K562 (cell line): Measurements from ENCODE around the gene CALML6. TPM values are rescaled to one million over a fixed set of nuclear protein-coding genes. Genes with fewer than 3 reads are reported as not detected.

Experiments
- BRF1 ChIP-seq: IDR thresholded peaks from 3 replicates; pipeline ENCODE4 v1.6.1; 2011; ENCODE audit warnings: borderline replicate concordance, mild to moderate bottlenecking; ENCODE audit not compliant: insufficient read length; ENCODE audit errors: extremely low read depth
- C11orf30 ChIP-seq: fragments of 450-650 bp; IDR thresholded peaks from 2 replicates; pipeline ENCODE4 v1.6.1; 2016; ENCODE audit warnings: low read depth, mild to moderate bottlenecking
- CAMTA2 ChIP-seq: fragments of 250-450 bp; sonication (Bioruptor Pico); conservative IDR thresholded peaks from 2 replicates; pipeline ENCODE4 v1.5.1; 2022
- COPS2 ChIP-seq: fragments of 450-650 bp; conservative IDR thresholded peaks from 2 replicates; pipeline ENCODE4 v1.6.1; 2016; ENCODE audit warnings: mild to moderate bottlenecking, moderate library complexity
- CREBBP ChIP-seq: IDR thresholded peaks from one replicate; pipeline ENCODE4 v1.6.1; 2012; ENCODE audit warnings: low read depth, mild to moderate bottlenecking, control low read depth, inconsistent platforms, low read length
- DMBX1 ChIP-seq: fragments of 250-450 bp; sonication (Bioruptor Pico); IDR thresholded peaks from 2 replicates; pipeline ENCODE4 v1.8.0; 2022; ENCODE audit warnings: inconsistent platforms, mild to moderate bottlenecking, moderate library complexity, borderline replicate concordance
- ESRRB ChIP-seq: fragments of 250-450 bp; sonication (Bioruptor Pico); IDR thresholded peaks from 2 replicates; pipeline ENCODE4 v1.5.0; 2020; ENCODE audit warnings: mild to moderate bottlenecking, moderate library complexity, borderline replicate concordance
- GABPA ChIP-seq: fragments of 200-800 bp; sonication (Bioruptor generic); conservative IDR thresholded peaks from 2 replicates; pipeline ENCODE4 v1.6.1; 2016; ENCODE audit warnings: low read depth, missing genetic modification characterization, missing compliant biosample characterization
- GABPB2 ChIP-seq: fragments of 250-450 bp; sonication (Bioruptor Pico); conservative IDR thresholded peaks from 2 replicates; pipeline ENCODE4 v1.5.1; 2021; ENCODE audit warnings: mild to moderate bottlenecking
- HDAC2 ChIP-seq: fragments of 450-650 bp; IDR thresholded peaks from 2 replicates; pipeline ENCODE4 v1.6.1; 2016; ENCODE audit warnings: mild to moderate bottlenecking
- HNRNPK ChIP-seq: fragments of 200-400 bp; formaldehyde crosslinking; IDR thresholded peaks from one replicate; pipeline ENCODE4 v1.6.1; 2018; ENCODE audit warnings: mild to moderate bottlenecking, low read depth, low read length; ENCODE audit not compliant: poor library complexity, severe bottlenecking
- HNRNPLL ChIP-seq: fragments of 200-400 bp; formaldehyde crosslinking; IDR thresholded peaks from 2 replicates; pipeline ENCODE4 v1.6.1; 2017; ENCODE audit warnings: low read length, low read depth, mild to moderate bottlenecking; ENCODE audit not compliant: poor library complexity, severe bottlenecking
- MED1 ChIP-seq: sonication (generic); formaldehyde crosslinking; IDR thresholded peaks from 2 replicates; pipeline ENCODE4 v1.8.1; 2023; ENCODE audit warnings: missing genetic modification reagents, borderline replicate concordance
- MEIS2 ChIP-seq: fragments of 450-650 bp; IDR thresholded peaks from 2 replicates; pipeline ENCODE4 v1.6.1; 2014; ENCODE audit warnings: mild to moderate bottlenecking; ENCODE audit not compliant: partially characterized antibody
- MTA3 ChIP-seq: fragments of 450-650 bp; formaldehyde crosslinking; IDR thresholded peaks from 2 replicates; pipeline ENCODE4 v1.6.1; 2017; ENCODE audit warnings: mild to moderate bottlenecking, borderline replicate concordance
- NR1H2 ChIP-seq: sonication (generic); formaldehyde crosslinking; IDR thresholded peaks from 2 replicates; pipeline ENCODE4 v1.4.0; 2020; ENCODE audit warnings: mild to moderate bottlenecking, missing genetic modification reagents
- PCBP2 ChIP-seq: fragments of 200-400 bp; formaldehyde crosslinking; IDR thresholded peaks from 2 replicates; pipeline ENCODE4 v1.6.1; 2018; ENCODE audit warnings: low read length, low read depth, mild to moderate bottlenecking, moderate library complexity; ENCODE audit not compliant: poor library complexity, severe bottlenecking
- SOX6 ChIP-seq: fragments of 450-650 bp; IDR thresholded peaks from 2 replicates; pipeline ENCODE4 v1.6.1; 2014; ENCODE audit warnings: mild to moderate bottlenecking
- SREBF2 ChIP-seq: sonication (generic); formaldehyde crosslinking; IDR thresholded peaks from 2 replicates; pipeline ENCODE4 v1.4.0; 2020; ENCODE audit warnings: mild to moderate bottlenecking, missing genetic modification reagents
- TRIM28 ChIP-seq: fragments of 450-650 bp; IDR thresholded peaks from 2 replicates; pipeline ENCODE4 v1.6.1; 2017
- TSC22D4 ChIP-seq: fragments of 450-650 bp; IDR thresholded peaks from 2 replicates; pipeline ENCODE4 v1.6.1; 2016; ENCODE audit warnings: missing genetic modification characterization, missing biosample characterization, control low read depth
- ZKSCAN1 ChIP-seq: fragments of 150-350 bp; IDR thresholded peaks from 2 replicates; pipeline ENCODE4 v1.6.1; 2016; ENCODE audit warnings: low read depth, low read length
- ZNF217 ChIP-seq: sonication (generic); formaldehyde crosslinking; IDR thresholded peaks from 2 replicates; pipeline ENCODE4 v1.8.0; 2022; ENCODE audit warnings: mild to moderate bottlenecking, missing genetic modification reagents
- ZNF431 ChIP-seq: sonication (generic); formaldehyde crosslinking; IDR thresholded peaks from 2 replicates; pipeline ENCODE4 v1.8.0; 2022; ENCODE audit warnings: mild to moderate bottlenecking, missing genetic modification reagents
- ZNF445 ChIP-seq: fragments of 250-450 bp; sonication (Bioruptor Pico); IDR thresholded peaks from 2 replicates; pipeline ENCODE4 v1.4.0; 2020; ENCODE audit warnings: low read depth, mild to moderate bottlenecking, moderate library complexity
- polyA plus RNA-seq, 8 experiments: library from polyadenylated mRNA; depleted of rRNA in 4 of 8; stranded (reverse) in 5 of 8; unstranded in 3 of 8; fragments of >200 nt; fragmentation: Nextera tagmentation in 2 of 8; fragmentation: Illumina TruSeq in 1 of 8; extraction: Ambion mirVana in 2 of 8; extraction: Trizol in 1 of 8; gene quantifications; 2 replicates each; pipeline versions ENCODE4 v1.2.1 to v1.2.3, GENCODE V29; 2011 to 2014; ENCODE audit warnings: inconsistent platforms in 1 of 8, missing spikeins in 1 of 8
- total RNA-seq, 7 experiments: library from RNA; depleted of rRNA in 6 of 7; stranded (reverse); fragments of >200 nt in 6 of 7; fragmentation: Illumina TruSeq in 2 of 7; extraction: Trizol in 2 of 7; gene quantifications; 2 replicates each; pipeline versions ENCODE4 v1.2.1 to v1.2.3, GENCODE V29; 2011 to 2021; ENCODE audit warnings: low replicate concordance in 1 of 7
- TF ChIP-seq, protein P1 (sequence below): fragments of 250-450 bp; sonication (Bioruptor Pico); IDR thresholded peaks from 2 replicates; pipeline ENCODE4 v1.8.0; 2021; ENCODE audit warnings: mild to moderate bottlenecking, moderate library complexity
- TF ChIP-seq, protein P2 (sequence below): fragments of 450-650 bp; conservative IDR thresholded peaks from 2 replicates; pipeline ENCODE4 v1.6.1; 2016; ENCODE audit warnings: missing genetic modification characterization, low read depth, mild to moderate bottlenecking, missing compliant biosample characterization, moderate library complexity
- TF ChIP-seq, protein P3 (sequence below), 2 experiments: fragments of 450-650 bp; IDR thresholded peaks; 2 replicates each; pipeline ENCODE4 v1.6.1; 2016

Gene CALML6
- total and polyA plus RNA-seq, 9 of the 15 experiments (the other 6 are each of a cell fraction or from before 2014, with no cell fraction given): 0.14 TPM; not detected in 8

DNA sequence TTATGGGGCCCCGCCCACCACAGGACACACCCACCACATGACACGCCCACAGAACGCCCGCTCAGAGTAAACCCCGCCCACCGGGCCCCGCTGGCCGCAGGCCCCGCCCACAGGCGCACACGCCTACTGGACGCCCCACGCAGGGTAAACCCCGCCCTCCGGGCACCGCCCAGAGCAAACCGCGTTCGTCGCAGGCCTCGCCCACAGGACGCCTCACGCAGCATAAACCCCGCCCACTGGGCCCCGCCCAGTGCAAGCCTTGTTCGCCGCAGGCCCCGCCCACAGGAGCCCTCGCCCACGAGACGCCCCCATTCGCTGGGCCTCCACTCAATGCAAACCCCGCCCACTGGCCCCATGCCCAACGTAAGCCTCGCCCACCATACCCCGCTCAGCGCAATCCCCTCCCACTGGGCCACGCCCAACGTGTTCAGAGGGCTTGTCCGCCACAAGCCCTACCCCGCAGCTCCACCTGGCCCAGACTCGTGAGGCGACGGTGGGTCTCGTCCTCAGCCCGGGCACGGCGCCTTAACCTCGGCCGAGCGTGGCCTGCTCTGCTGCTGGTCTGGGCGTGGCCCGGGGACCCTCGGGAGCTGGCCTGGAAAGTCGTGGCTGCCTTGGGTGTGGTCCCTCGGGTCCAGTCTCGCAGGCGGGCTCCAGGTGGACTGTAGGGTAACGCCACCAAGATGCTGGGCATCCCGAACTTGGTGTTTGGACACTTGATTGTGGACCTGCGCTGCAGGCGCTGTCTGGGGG is 4.4 kb downstream of the CALML6 start (continued):
- TF ChIP-seq GABPA (tag): no peak
- TF ChIP-seq, protein P1, sequence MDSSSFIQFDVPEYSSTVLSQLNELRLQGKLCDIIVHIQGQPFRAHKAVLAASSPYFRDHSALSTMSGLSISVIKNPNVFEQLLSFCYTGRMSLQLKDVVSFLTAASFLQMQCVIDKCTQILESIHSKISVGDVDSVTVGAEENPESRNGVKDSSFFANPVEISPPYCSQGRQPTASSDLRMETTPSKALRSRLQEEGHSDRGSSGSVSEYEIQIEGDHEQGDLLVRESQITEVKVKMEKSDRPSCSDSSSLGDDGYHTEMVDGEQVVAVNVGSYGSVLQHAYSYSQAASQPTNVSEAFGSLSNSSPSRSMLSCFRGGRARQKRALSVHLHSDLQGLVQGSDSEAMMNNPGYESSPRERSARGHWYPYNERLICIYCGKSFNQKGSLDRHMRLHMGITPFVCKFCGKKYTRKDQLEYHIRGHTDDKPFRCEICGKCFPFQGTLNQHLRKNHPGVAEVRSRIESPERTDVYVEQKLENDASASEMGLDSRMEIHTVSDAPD (CRISPR knock-in tag): no peak
- TF ChIP-seq PCBP2: no peak
- no peak for TF ChIP-seq MED1 (CRISPR knock-in tag)
- TF ChIP-seq SOX6: no peak
- no peak for TF ChIP-seq HDAC2
- TF ChIP-seq HNRNPK: no peak
- TF ChIP-seq MEIS2: peak; percentile 82
- no peak for TF ChIP-seq COPS2
- TF ChIP-seq ZKSCAN1: no peak
- no peak for TF ChIP-seq CAMTA2 (CRISPR knock-in tag)
- TF ChIP-seq TSC22D4 (tag): no peak
- TF ChIP-seq, protein P2, sequence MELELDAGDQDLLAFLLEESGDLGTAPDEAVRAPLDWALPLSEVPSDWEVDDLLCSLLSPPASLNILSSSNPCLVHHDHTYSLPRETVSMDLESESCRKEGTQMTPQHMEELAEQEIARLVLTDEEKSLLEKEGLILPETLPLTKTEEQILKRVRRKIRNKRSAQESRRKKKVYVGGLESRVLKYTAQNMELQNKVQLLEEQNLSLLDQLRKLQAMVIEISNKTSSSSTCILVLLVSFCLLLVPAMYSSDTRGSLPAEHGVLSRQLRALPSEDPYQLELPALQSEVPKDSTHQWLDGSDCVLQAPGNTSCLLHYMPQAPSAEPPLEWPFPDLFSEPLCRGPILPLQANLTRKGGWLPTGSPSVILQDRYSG (tag): no peak
- TF ChIP-seq TRIM28: no peak
- TF ChIP-seq DMBX1: no peak
- TF ChIP-seq SREBF2 (CRISPR knock-in tag): no peak
- TF ChIP-seq C11orf30: no peak
- no peak; the same call in 1 of the 2 replicates for TF ChIP-seq MTA3
- no peak for TF ChIP-seq CREBBP
- no peak for TF ChIP-seq ZNF217 (CRISPR knock-in tag)
- no peak for TF ChIP-seq NR1H2
- no peak for TF ChIP-seq BRF1
- TF ChIP-seq ESRRB (CRISPR knock-in tag): no peak
- TF ChIP-seq HNRNPLL: peak; percentile 70
- TF ChIP-seq, protein P3, sequence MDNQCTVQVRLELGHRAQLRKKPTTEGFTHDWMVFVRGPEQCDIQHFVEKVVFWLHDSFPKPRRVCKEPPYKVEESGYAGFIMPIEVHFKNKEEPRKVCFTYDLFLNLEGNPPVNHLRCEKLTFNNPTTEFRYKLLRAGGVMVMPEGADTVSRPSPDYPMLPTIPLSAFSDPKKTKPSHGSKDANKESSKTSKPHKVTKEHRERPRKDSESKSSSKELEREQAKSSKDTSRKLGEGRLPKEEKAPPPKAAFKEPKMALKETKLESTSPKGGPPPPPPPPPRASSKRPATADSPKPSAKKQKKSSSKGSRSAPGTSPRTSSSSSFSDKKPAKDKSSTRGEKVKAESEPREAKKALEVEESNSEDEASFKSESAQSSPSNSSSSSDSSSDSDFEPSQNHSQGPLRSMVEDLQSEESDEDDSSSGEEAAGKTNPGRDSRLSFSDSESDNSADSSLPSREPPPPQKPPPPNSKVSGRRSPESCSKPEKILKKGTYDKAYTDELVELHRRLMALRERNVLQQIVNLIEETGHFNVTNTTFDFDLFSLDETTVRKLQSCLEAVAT (IDR thresholded peaks at IDR 0.05): no peak
- no peak for TF ChIP-seq GABPB2 (CRISPR knock-in tag)
- TF ChIP-seq ZNF431 (CRISPR knock-in tag): no peak
- TF ChIP-seq ZNF445 (CRISPR knock-in tag): no peak
